Loucy (cell line): ENCODE results near the gene INPPL1.

Experiments used
- H2AFZ ChIP-seq: fragments of 200-600 bp; sonication (generic); 2 replicates; pipeline ENCODE4 v1.6.0; 2016; ENCODE audit warnings: antibody characterized with exemption, mild to moderate bottlenecking, low read length, moderate library complexity
- H3F3A ChIP-seq: fragments of 200-600 bp; 2 replicates; pipeline ENCODE4 v1.6.0; 2016; ENCODE audit warnings: antibody characterized with exemption, low read depth, mild to moderate bottlenecking
- H3K27me3 ChIP-seq: fragments of 200-600 bp; sonication (generic); 2 replicates; pipeline ENCODE4 v1.6.1; 2014; ENCODE audit warnings: low read length, mild to moderate bottlenecking; ENCODE audit not compliant: insufficient read depth, poor library complexity, severe bottlenecking
- H3K36me3 ChIP-seq: fragments of 200-600 bp; sonication (generic); 2 replicates; pipeline ENCODE4 v1.6.1; 2016; ENCODE audit warnings: low read length; ENCODE audit not compliant: insufficient read depth
- H3K4me1 ChIP-seq: fragments of 200-600 bp; sonication (generic); 2 replicates; pipeline ENCODE4 v1.5.1; 2014; ENCODE audit warnings: low read length, mild to moderate bottlenecking; ENCODE audit not compliant: insufficient read depth, poor library complexity, severe bottlenecking
- H3K4me2 ChIP-seq: fragments of 200-600 bp; sonication (generic); 2 replicates; pipeline ENCODE4 v1.6.0; 2014; ENCODE audit warnings: antibody characterized with exemption, low read length, low read depth, mild to moderate bottlenecking; ENCODE audit not compliant: poor library complexity, severe bottlenecking
- H3K4me3 ChIP-seq: fragments of 200-600 bp; sonication (generic); 2 replicates; pipeline ENCODE4 v1.5.1; 2014; ENCODE audit warnings: low read length, mild to moderate bottlenecking, mixed read lengths; ENCODE audit not compliant: poor library complexity, severe bottlenecking
- H3K79me2 ChIP-seq: fragments of 200-600 bp; sonication (generic); 2 replicates; pipeline ENCODE4 v1.6.1; 2014; ENCODE audit warnings: low read length; ENCODE audit not compliant: insufficient read depth
- H3K9ac ChIP-seq: fragments of 200-600 bp; sonication (generic); 2 replicates; pipeline ENCODE4 v1.6.0; 2014; ENCODE audit warnings: mild to moderate bottlenecking, low read depth, low read length, moderate library complexity; ENCODE audit not compliant: poor library complexity, severe bottlenecking
- H3K9me2 ChIP-seq: fragments of 200-600 bp; sonication (generic); replicated peaks from 2 replicates; pipeline ENCODE4 v1.6.1; 2016; ENCODE audit warnings: low read depth, low read length, mixed read lengths
- H3K9me3 ChIP-seq: fragments of 200-600 bp; sonication (generic); 2 replicates; pipeline ENCODE4 v1.6.1; 2014; ENCODE audit warnings: mild to moderate bottlenecking, antibody characterized with exemption, low read length, low read depth; ENCODE audit not compliant: insufficient read depth
- H4K20me1 ChIP-seq: fragments of 200-600 bp; sonication (generic); 2 replicates; pipeline ENCODE4 v1.6.0; 2014; ENCODE audit warnings: antibody characterized with exemption, low read length, mild to moderate bottlenecking; ENCODE audit not compliant: insufficient read depth, poor library complexity, severe bottlenecking
- EZH2phosphoT487 ChIP-seq: fragments of 200-600 bp; IDR thresholded peaks from 2 replicates; pipeline ENCODE4 v1.6.1; 2018; ENCODE audit warnings: antibody characterized with exemption, mild to moderate bottlenecking, moderate library complexity, borderline replicate concordance
- TF ChIP-seq, protein P1 (sequence below): fragments of 200-600 bp; sonication (generic); conservative IDR thresholded peaks from 2 replicates; pipeline ENCODE4 v1.5.1; 2014; ENCODE audit warnings: mild to moderate bottlenecking, antibody characterized with exemption, low read length

INPPL1 gene

DNA sequence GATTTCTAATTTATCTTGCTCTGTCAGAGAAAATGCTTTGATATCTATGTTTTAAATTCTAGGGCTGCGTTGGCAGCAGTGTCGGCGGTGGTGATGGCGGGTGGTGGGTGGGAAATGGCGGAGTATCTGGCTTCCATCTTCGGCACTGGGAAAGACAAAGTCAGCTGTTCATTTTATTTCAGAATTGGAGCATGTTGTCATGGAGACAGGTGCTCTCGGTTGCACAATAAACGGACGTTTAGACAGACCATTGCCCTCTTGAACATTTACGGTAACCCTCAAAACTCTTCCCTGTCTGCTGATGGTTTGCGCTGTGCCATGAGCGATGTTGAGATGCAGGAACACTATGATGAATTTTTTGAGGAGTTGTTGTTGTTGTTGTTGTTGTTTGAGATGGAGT is 55.5 kb downstream of the INPPL1 start:
- Histone ChIP-seq H3K9me2 (no peaks in the 10 kb centered on the region), H3K27me3 (no peaks in the 10 kb centered on the region), H3K36me3 (no peaks in the 10 kb centered on the region), H4K20me1 (no peaks in the 10 kb centered on the region), H2AFZ (no peak overlapping the region), H3K79me2 (no peaks in the 10 kb centered on the region), H3K4me3 (no peak overlapping the region), H3K9ac (no peak overlapping the region), H3K4me1 (no peaks in the 10 kb centered on the region), H3K9me3 (no peaks in the 10 kb centered on the region), H3F3A (no peaks in the 10 kb centered on the region), H3K4me2 (no peak overlapping the region)
- TF ChIP-seq EZH2phosphoT487 = no peak
- TF ChIP-seq, protein P1, sequence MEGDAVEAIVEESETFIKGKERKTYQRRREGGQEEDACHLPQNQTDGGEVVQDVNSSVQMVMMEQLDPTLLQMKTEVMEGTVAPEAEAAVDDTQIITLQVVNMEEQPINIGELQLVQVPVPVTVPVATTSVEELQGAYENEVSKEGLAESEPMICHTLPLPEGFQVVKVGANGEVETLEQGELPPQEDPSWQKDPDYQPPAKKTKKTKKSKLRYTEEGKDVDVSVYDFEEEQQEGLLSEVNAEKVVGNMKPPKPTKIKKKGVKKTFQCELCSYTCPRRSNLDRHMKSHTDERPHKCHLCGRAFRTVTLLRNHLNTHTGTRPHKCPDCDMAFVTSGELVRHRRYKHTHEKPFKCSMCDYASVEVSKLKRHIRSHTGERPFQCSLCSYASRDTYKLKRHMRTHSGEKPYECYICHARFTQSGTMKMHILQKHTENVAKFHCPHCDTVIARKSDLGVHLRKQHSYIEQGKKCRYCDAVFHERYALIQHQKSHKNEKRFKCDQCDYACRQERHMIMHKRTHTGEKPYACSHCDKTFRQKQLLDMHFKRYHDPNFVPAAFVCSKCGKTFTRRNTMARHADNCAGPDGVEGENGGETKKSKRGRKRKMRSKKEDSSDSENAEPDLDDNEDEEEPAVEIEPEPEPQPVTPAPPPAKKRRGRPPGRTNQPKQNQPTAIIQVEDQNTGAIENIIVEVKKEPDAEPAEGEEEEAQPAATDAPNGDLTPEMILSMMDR = no peak

- no peaks in the 10 kb centered on the region for H3F3A ChIP-seq
Observed at GRCh38 chr11:72280726-72281315, 56.3 kb downstream of the INPPL1 start.

DNA sequence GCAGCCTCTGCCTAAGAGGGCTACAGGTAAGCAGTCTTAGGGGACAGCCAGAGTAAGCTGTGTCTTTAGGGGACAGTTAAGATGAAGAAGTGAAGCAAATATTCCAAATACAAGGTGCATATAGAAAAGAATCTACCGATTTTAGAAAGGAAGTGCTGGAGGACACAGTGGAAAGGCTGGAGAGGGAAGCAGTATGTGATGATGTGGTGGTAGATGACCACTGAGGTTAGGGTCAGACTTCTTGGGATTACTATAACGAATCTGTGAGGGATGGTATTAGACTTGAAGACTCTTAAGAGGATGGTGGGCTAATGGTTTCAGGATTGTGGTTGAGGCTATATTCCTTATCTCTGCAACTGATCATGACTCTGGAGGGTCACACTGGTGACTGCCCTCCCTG is 59.4 kb downstream of the INPPL1 start:
- Histone ChIP-seq H3K9me3 (no peaks in the 10 kb centered on the region), H3K27me3 (no peaks in the 10 kb centered on the region), H3K4me3 (no peak overlapping the region), H3K4me2 (no peak overlapping the region), H3K9ac (no peak overlapping the region), H4K20me1 (no peaks in the 10 kb centered on the region), H3K9me2 (no peaks in the 10 kb centered on the region), H3K36me3 (no peaks in the 10 kb centered on the region), H3K79me2 (no peaks in the 10 kb centered on the region), H2AFZ (no peak overlapping the region), H3F3A (no peaks in the 10 kb centered on the region), H3K4me1 (no peaks in the 10 kb centered on the region)
- TF ChIP-seq, protein P1 = no peak
- TF ChIP-seq EZH2phosphoT487 = no peak

More at GRCh38 chr11:72280726-72281315, 56.3 kb downstream of the INPPL1 start:
- Histone ChIP-seq H2AFZ (no peak overlapping the region), H3K9ac (no peak overlapping the region), H3K36me3 (no peaks in the 10 kb centered on the region), H3K27me3 (no peaks in the 10 kb centered on the region), H3K9me3 (no peaks in the 10 kb centered on the region), H3K9me2 (no peaks in the 10 kb centered on the region), H3K4me2 (no peak overlapping the region), H4K20me1 (no peaks in the 10 kb centered on the region), H3K79me2 (no peaks in the 10 kb centered on the region), H3K4me3 (no peak overlapping the region), H3K4me1 (no peaks in the 10 kb centered on the region)
- TF ChIP-seq, protein P1 = no peak
- TF ChIP-seq EZH2phosphoT487 = no peak
